ENCODE results near the gene TMEM176A. TPM values are rescaled to one million over a fixed set of nuclear protein-coding genes. Genes with fewer than 3 reads are reported as not detected.

Gene TMEM176A
- total RNA-seq, 1 experiment from 2014 or later = not detected

DNA sequence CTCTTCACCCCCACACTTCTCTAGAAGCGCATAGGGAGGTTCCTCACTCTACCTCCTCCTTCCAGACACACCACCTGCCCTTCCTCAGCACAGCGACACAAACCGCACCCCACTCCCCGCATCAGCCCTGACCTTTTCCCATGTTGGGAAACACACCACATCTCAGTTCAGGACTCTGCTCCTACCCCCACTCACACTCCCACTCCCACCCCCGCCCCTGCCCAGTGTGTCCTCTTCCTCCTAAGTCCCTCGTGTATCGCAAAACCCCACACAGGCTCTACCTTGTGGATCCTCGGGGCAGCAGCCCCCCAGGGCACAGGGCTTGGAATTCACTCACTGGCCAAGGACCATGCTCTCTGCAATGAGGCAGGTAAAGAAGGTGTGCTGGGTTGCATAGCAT, 47.5 kb downstream of the TMEM176A start:
- DNase-seq (ENCODE audit: low read depth, low spot score) (no peak), ATAC-seq (no peak)
- H3K36me3 ChIP-seq (ENCODE audit: control insufficient read depth in 1 of 2, insufficient read depth in 2 of 2, low read length in 2 of 2) = no peaks in the 10 kb centered on the region
- no peak overlapping the region for H3K27ac ChIP-seq (ENCODE audit: low read depth, low read length)
- intact Hi-C loops (cut with micrococcal nuclease) = no loop called here
- no peak overlapping the region for H3K9ac ChIP-seq (ENCODE audit: low read length)
- no peaks in the 10 kb centered on the region for H3K4me1 ChIP-seq (ENCODE audit: control insufficient read depth in 1 of 2, insufficient read depth in 2 of 2, low read length in 2 of 2)
- H3K9me2 ChIP-seq (ENCODE audit: insufficient read depth) = no peaks in the 10 kb centered on the region
- no peaks in the 10 kb centered on the region for H3K9me3 ChIP-seq (ENCODE audit: control insufficient read depth in 1 of 2, insufficient read depth in 1 of 2, low read depth in 1 of 2, low read length in 2 of 2)
- H3K4me3 ChIP-seq (replicated peaks in 1 of 2; ENCODE audit: low read depth in 1 of 2, low read length in 2 of 2) = no peak overlapping the region
- H4K20me1 ChIP-seq (ENCODE audit: insufficient read depth) = no peaks in the 10 kb centered on the region
- POLR2A ChIA-PET = no interaction called here
- H3K79me2 ChIP-seq (ENCODE audit: insufficient read depth, low read length) = no peaks in the 10 kb centered on the region
- no TSS peak for BruUV-seq (replicated peaks)
- H3K4me2 ChIP-seq (ENCODE audit: low read length) = no peak overlapping the region
- RAD21 ChIA-PET (ENCODE audit: low non-redundant PET in 1 of 2, low total read pairs in 2 of 2, uncharacterized antibody in 2 of 2, unreplicated experiment in 2 of 2) = no interaction called here
- TF ChIP-seq, protein P1, sequence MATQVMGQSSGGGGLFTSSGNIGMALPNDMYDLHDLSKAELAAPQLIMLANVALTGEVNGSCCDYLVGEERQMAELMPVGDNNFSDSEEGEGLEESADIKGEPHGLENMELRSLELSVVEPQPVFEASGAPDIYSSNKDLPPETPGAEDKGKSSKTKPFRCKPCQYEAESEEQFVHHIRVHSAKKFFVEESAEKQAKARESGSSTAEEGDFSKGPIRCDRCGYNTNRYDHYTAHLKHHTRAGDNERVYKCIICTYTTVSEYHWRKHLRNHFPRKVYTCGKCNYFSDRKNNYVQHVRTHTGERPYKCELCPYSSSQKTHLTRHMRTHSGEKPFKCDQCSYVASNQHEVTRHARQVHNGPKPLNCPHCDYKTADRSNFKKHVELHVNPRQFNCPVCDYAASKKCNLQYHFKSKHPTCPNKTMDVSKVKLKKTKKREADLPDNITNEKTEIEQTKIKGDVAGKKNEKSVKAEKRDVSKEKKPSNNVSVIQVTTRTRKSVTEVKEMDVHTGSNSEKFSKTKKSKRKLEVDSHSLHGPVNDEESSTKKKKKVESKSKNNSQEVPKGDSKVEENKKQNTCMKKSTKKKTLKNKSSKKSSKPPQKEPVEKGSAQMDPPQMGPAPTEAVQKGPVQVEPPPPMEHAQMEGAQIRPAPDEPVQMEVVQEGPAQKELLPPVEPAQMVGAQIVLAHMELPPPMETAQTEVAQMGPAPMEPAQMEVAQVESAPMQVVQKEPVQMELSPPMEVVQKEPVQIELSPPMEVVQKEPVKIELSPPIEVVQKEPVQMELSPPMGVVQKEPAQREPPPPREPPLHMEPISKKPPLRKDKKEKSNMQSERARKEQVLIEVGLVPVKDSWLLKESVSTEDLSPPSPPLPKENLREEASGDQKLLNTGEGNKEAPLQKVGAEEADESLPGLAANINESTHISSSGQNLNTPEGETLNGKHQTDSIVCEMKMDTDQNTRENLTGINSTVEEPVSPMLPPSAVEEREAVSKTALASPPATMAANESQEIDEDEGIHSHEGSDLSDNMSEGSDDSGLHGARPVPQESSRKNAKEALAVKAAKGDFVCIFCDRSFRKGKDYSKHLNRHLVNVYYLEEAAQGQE (IDR thresholded peaks at IDR 0.05; ENCODE audit: low read depth) = no peak
- no peak for TF ChIP-seq EZH2phosphoT487 (IDR thresholded peaks at IDR 0.05; ENCODE audit: borderline replicate concordance)
- TF ChIP-seq, protein P2, sequence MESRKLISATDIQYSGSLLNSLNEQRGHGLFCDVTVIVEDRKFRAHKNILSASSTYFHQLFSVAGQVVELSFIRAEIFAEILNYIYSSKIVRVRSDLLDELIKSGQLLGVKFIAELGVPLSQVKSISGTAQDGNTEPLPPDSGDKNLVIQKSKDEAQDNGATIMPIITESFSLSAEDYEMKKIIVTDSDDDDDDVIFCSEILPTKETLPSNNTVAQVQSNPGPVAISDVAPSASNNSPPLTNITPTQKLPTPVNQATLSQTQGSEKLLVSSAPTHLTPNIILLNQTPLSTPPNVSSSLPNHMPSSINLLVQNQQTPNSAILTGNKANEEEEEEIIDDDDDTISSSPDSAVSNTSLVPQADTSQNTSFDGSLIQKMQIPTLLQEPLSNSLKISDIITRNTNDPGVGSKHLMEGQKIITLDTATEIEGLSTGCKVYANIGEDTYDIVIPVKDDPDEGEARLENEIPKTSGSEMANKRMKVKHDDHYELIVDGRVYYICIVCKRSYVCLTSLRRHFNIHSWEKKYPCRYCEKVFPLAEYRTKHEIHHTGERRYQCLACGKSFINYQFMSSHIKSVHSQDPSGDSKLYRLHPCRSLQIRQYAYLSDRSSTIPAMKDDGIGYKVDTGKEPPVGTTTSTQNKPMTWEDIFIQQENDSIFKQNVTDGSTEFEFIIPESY (IDR thresholded peaks at IDR 0.05; ENCODE audit: extremely low read depth, insufficient replicate concordance, low read length) = no peak
- TF ChIP-seq TCF7L2 (IDR thresholded peaks at IDR 0.05; ENCODE audit: borderline replicate concordance, extremely low read depth, insufficient read depth, insufficient read length) = no peak
- TF ChIP-seq EGR1 (IDR thresholded peaks at IDR 0.05; ENCODE audit: low read depth) = no peak
- no peak for TF ChIP-seq SIN3A (IDR thresholded peaks at IDR 0.05; ENCODE audit: low read depth)
- TF ChIP-seq RAD21 (IDR thresholded peaks at IDR 0.05; ENCODE audit: low read depth) = no peak
- TF ChIP-seq, protein P3, sequence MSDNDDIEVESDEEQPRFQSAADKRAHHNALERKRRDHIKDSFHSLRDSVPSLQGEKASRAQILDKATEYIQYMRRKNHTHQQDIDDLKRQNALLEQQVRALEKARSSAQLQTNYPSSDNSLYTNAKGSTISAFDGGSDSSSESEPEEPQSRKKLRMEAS (IDR thresholded peaks at IDR 0.05) = no peak
- TF ChIP-seq, protein P4, sequence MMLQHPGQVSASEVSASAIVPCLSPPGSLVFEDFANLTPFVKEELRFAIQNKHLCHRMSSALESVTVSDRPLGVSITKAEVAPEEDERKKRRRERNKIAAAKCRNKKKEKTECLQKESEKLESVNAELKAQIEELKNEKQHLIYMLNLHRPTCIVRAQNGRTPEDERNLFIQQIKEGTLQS (IDR thresholded peaks at IDR 0.05) = no peak
- no peak for TF ChIP-seq SRF (IDR thresholded peaks at IDR 0.05; ENCODE audit: low read depth)
- CTCF ChIA-PET = no interaction called here
- no peak overlapping the region for H2AFZ ChIP-seq (ENCODE audit: low read depth, low read length, poor library complexity, severe bottlenecking)
- H3K27me3 ChIP-seq (ENCODE audit: insufficient read depth, low read length) = peaks cover 39% of the 10 kb centered on the region
